SJSA1 (cell line): ENCODE measurements around the gene ARTN. TPM values are rescaled to one million over a fixed set of nuclear protein-coding genes. Genes with fewer than 3 reads are reported as not detected.

Experiments used
- DNase-seq, 2 experiments: peaks; one replicate each; pipeline ENCODE4 v3.0.0-alpha.2; 2015 to 2020; ENCODE audit warnings: low spot score in 2 of 2, low read depth in 1 of 2
- H3K27ac ChIP-seq: fragments of 250-450 bp; sonication (Bioruptor Pico); 2 replicates; pipeline ENCODE4 v1.5.1; 2020; ENCODE audit warnings: mild to moderate bottlenecking, moderate library complexity
- H3K27me3 ChIP-seq: fragments of 250-450 bp; sonication (Bioruptor Pico); replicated peaks from 2 replicates; pipeline ENCODE4 v1.5.1; 2020; ENCODE audit warnings: mild to moderate bottlenecking, moderate library complexity
- H3K36me3 ChIP-seq: fragments of 250-450 bp; sonication (Bioruptor Pico); 2 replicates; pipeline ENCODE4 v1.5.1; 2020; ENCODE audit warnings: mild to moderate bottlenecking
- H3K4me1 ChIP-seq: fragments of 250-450 bp; sonication (Bioruptor Pico); replicated peaks from 2 replicates; pipeline ENCODE4 v1.6.1; 2021; ENCODE audit warnings: mild to moderate bottlenecking
- H3K4me3 ChIP-seq: fragments of 250-450 bp; sonication (Bioruptor Pico); 2 replicates; pipeline ENCODE4 v1.5.1; 2020; ENCODE audit warnings: mild to moderate bottlenecking
- H3K9me3 ChIP-seq: fragments of 250-450 bp; sonication (Bioruptor Pico); replicated peaks from 2 replicates; pipeline ENCODE4 v1.5.1; 2020; ENCODE audit warnings: mild to moderate bottlenecking
- total RNA-seq: library from RNA; depleted of rRNA; stranded (reverse); fragments of >200 nt; shearing (Covaris generic); gene quantifications from 2 replicates; pipeline ENCODE4 v1.2.3, GENCODE V29; 2014

ARTN gene
- total RNA-seq, 1 experiment from 2014 or later, result not detected

DNA sequence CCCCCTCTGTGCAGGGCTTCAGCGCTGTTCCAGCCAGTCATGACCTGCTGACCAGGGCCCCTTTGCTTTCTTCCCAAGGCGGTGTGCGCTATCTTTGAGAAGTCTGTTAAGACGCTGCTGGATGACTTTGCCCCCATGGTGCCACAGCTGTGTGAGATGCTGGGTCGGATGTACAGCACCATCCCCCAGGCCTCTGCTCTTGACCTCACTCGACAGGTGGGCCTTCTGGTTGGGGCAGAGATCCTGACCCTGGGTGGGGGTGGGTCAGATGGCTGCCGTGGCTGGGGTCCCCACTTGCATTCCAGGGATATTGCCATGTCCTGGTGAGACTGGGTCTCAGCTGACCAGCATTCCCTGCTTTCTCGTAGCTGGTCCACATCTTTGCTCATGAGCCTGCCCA lies 27.2 kb downstream of the ARTN start:
- H3K4me3 ChIP-seq, result no peak overlapping the region
- no peak overlapping the region for H3K27ac ChIP-seq

DNA sequence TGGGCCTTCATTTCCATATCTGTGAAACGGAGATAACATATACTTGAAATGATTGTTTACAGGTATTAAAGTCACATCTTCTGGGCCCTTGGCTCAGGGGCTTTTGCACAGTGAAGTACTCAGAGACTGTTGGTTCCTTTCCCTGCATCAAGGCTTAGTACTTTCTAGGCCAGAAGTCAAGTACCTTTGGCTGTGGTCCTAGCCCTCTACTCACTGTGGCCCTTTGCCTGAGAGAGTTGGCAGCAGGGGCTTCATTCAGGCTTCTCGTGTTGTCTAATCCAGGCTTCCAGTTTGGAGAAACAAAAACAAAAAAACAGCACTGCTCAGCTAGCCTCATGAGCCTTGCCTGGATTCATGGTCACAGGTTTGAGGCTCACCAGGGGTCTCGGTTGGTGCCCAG lies 28.1 kb downstream of the ARTN start:
- H3K4me1 ChIP-seq, result no peaks in the 10 kb centered on the region
- H3K27me3 ChIP-seq, result no peaks in the 10 kb centered on the region
- H3K27ac ChIP-seq, result no peak overlapping the region
- no peak overlapping the region for H3K4me3 ChIP-seq
- peaks cover 38% of the 10 kb centered on the region for H3K36me3 ChIP-seq
- no peak for DNase-seq
- H3K9me3 ChIP-seq, result no peaks in the 10 kb centered on the region

More for the DNA sequence above, 27.2 kb downstream of the ARTN start:
- no peaks in the 10 kb centered on the region for H3K9me3 ChIP-seq
- peaks cover 40% of the 10 kb centered on the region for H3K36me3 ChIP-seq
- DNase-seq, result no peak
- no peaks in the 10 kb centered on the region for H3K27me3 ChIP-seq
- H3K4me1 ChIP-seq, result no peaks in the 10 kb centered on the region

DNA sequence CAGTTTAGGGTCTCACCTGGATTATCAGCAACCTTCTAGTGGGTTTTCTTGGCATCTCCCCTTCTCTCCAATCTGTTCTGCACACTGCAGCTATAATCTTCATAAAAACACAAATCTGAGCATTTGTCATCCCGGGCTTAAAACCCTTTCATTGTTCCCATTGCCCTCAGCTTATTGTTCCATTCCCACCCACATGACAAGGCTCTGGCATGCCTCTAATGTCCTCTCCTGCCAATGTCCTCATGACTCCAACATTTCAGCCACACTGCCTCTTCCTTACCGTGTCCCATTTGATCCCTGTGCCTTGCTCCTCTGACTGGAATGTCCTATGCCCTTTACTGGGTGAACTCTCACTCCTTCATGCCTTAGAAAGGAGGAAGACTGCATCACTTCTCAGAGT lies 28.7 kb downstream of the ARTN start:
- H3K36me3 ChIP-seq, result peaks cover 32% of the 10 kb centered on the region
- no peaks in the 10 kb centered on the region for H3K9me3 ChIP-seq
- no peaks in the 10 kb centered on the region for H3K4me1 ChIP-seq
- H3K27ac ChIP-seq, result no peak overlapping the region
- H3K27me3 ChIP-seq, result no peaks in the 10 kb centered on the region
- no peak overlapping the region for H3K4me3 ChIP-seq
- DNase-seq, result no peak

DNA sequence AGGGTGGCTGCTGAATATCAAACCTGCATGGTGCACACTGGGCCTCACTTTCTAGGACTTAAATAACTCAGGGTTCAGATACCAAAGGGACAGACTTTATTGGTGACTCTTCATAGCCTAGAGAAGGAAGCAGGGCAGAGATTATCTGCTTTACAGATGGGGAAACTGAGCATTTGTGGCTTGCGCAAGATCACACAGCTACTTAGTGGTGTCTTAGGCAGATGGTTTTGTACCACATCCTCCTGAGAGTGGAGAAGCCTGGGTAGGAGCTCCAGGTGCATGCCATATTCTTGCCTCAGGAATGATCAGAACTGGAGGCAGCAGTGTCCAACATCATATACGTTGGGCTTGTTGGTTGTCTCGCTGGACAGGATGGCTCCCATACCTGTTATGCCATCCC lies 29.4 kb downstream of the ARTN start:
- Histone ChIP-seq H3K27ac (no peak overlapping the region), H3K4me3 (no peak overlapping the region), H3K36me3 (peaks cover 31% of the 10 kb centered on the region), H3K9me3 (no peaks in the 10 kb centered on the region), H3K27me3 (no peaks in the 10 kb centered on the region), H3K4me1 (no peaks in the 10 kb centered on the region)
- no peak for DNase-seq

DNA sequence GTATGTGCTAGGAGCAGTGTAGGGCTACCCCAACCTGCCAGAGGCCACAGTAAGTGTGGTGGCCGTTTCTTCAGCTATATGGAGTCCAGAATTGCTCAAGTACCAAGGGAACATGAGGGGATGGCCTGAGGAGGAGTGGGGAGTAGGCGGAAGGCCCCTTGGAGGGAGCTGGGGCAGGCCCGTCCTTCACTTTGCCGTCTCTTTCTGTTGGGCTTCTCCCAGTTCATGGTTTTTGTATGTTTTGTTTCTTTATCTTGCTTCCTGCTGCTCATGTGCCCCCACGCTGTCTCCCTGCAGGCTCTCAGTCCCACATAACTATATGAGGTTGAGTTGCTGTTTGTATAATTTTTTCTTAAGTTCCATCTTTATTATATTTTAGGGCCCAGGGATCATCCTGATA lies 30.3 kb downstream of the ARTN start:
- H3K9me3 ChIP-seq, result no peaks in the 10 kb centered on the region
- DNase-seq, result no peak
- H3K27ac ChIP-seq, result no peak overlapping the region
- peaks cover 29% of the 10 kb centered on the region for H3K36me3 ChIP-seq
- no peaks in the 10 kb centered on the region for H3K4me1 ChIP-seq
- H3K27me3 ChIP-seq, result no peaks in the 10 kb centered on the region
- H3K4me3 ChIP-seq, result no peak overlapping the region

DNA sequence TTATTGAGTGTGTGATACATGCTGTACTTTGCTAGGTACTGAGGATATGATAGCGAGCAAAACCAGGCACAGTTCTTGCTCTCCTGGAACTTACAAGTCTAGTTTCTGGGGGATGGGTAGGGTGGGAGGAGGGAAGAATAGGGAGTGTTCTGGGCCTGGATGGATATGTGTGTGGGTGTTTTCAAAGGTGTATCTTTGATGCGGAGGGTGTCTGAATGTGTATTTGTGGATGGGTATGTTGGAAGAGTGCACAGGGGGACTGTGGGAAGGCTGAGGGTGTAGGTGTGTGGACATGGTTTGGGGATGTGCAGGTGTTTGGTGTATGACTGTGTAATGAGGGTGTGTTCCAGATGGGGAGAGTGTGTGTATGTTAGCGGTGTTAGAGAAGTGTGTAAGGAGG lies 31.7 kb downstream of the ARTN start:
- H3K9me3 ChIP-seq, result no peaks in the 10 kb centered on the region
- H3K4me1 ChIP-seq, result no peaks in the 10 kb centered on the region; the same call in 1 of the 2 replicates
- peaks cover 21% of the 10 kb centered on the region for H3K36me3 ChIP-seq
- no peak for DNase-seq
- no peak overlapping the region for H3K27ac ChIP-seq
- H3K27me3 ChIP-seq, result no peaks in the 10 kb centered on the region
- H3K4me3 ChIP-seq, result no peak overlapping the region

DNA sequence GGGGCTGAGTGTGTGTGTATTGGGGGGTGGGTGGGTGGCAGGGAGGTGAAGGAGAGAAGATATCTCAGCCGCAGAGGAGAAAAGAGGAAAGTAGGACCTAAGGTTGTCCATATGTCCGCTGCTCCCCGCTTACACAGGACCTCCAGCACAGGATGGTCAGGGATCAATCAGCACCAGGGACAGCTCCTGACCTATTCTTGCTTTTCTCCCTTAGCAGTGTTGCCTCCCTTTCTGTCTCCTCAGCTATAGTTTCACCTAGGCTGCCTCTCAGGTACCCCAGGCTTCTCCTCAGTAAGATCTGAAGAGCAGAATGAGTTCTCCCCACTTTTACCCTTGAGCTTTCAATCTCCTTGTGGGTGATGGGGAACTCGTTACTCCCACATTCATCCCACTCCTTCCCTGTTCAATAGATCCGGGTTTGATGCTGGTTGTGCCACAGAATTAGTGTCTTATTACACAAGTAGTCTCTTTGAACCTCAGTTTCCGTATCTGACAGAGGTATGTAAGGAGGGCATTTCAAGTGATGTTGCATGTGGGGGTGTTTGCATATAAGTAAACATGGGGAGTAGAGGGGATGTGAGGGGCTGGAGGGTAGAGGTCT lies 34.8 kb downstream of the ARTN start:
- Histone ChIP-seq H3K27me3 (no peaks in the 10 kb centered on the region), H3K36me3 (peaks cover 29% of the 10 kb centered on the region), H3K9me3 (no peaks in the 10 kb centered on the region), H3K4me1 (peaks cover 6% of the 10 kb centered on the region), H3K27ac (no peak overlapping the region), H3K4me3 (no peak overlapping the region)
- DNase-seq, result peak in 1 of 2 experiments; percentile 4

DNA sequence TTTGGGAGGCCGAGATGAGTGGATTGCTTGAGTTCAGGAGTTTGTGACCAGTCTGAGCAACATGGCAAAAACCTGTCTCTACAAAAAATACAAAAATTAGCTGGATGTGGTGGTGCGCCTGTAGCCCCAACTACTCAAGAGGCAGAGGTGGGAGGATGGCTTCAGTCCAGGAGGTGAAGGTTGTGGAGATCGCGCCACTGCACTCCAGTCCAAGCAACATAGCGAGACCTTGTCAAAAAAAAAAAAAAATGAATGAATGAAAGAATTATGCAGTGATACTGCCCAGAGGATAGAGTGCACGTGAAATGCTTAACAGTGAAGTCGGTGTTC lies 35.8 kb downstream of the ARTN start:
- Histone ChIP-seq H3K4me1 (peaks cover 11% of the 10 kb centered on the region), H3K4me3 (no peak overlapping the region)

DNA sequence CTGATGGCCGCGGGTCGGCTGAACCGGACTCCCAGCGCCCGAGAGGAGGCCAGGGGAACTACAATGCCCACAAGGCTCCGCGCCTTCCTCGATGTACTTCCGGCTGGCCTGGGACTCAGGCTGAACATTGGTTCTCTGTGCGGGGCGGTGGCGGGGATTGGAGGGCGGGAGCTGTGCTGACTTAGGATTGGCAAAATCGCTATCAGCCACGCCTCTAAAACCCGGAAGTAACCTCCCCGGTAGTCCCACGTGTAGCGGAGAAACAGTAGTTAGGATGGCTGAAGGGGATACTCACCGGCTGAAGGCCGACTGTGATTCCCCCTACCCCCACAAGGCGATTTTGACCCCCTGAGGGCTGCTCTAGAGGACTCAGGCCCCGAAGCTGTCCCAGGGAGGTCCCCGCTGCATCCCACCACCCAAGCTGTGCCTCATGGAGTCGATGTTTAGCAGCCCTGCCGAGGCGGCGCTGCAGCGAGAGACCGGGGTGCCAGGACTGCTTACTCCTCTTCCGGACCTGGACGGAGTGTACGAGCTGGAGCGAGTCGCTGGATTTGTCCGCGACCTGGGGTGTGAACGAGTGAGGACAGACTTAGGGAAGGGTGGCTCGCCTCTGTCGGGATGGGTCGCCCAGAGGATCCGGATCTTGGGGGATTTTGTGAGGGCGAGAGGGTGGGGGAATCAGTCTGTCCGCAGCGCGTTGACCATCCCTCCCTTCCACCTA lies 36.3 kb downstream of the ARTN start, which contains the start of gene DPH2:
DPH2 (plus strand) TSS at position 265 of the 721 bp plus-strand sequence; CDS start at position 431, 166 bp downstream.
- no peaks in the 10 kb centered on the region for H3K9me3 ChIP-seq
- peak within 1 kb of the TSS; percentile 61 for H3K4me3 ChIP-seq
- H3K4me1 ChIP-seq, result peaks cover 13% of the 10 kb centered on the region
- peak; percentile 83 to 98 for DNase-seq
- no peaks in the 10 kb centered on the region for H3K27me3 ChIP-seq
- H3K27ac ChIP-seq, result no peak within 1 kb of the TSS
- peaks cover 31% of the 10 kb centered on the region for H3K36me3 ChIP-seq

More for the DNA sequence above, 35.8 kb downstream of the ARTN start:
- no peak for DNase-seq
- no peak overlapping the region for H3K27ac ChIP-seq
- peaks cover 29% of the 10 kb centered on the region for H3K36me3 ChIP-seq
- no peaks in the 10 kb centered on the region for H3K27me3 ChIP-seq
- no peaks in the 10 kb centered on the region for H3K9me3 ChIP-seq

DNA sequence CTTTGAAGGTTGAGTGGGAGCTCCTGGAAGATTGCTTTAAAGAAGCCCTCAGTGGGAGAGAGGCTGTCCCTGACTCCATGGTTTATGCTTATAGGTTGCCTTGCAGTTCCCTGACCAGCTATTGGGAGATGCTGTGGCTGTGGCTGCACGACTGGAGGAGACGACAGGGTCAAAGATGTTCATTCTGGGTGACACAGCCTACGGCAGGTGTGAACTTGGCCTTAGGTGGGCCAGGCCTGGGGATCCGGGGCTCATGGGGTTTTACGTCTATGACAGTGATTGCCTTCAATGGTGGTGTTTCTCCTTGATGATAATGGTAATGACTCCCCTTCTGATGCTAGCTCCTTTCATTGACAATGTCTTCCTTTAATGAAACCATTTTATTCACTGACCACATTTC lies 36.9 kb downstream of the ARTN start:
- no peak overlapping the region for H3K27ac ChIP-seq

DNA sequence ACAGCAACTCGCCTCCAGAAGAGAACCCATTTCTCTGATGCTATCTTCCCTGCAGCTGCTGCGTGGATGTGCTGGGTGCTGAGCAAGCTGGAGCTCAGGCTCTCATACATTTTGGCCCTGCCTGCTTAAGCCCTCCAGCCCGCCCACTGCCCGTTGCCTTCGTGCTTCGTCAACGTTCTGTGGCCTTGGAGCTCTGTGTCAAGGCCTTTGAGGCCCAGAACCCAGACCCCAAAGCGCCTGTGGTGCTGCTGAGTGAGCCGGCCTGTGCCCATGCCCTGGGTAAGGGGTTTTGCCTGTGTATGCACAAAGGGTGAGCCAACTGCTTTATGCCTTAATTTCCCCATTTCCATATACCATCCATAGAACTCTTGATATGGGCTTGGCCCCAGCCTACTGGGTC lies 37.3 kb downstream of the ARTN start:
- Histone ChIP-seq H3K27ac (no peak overlapping the region), H3K27me3 (no peaks in the 10 kb centered on the region), H3K4me3 (no peak overlapping the region)

More for the DNA sequence above, 36.9 kb downstream of the ARTN start:
- H3K4me3 ChIP-seq, result peak overlapping the region; percentile 61
- H3K27me3 ChIP-seq, result no peaks in the 10 kb centered on the region
- H3K4me1 ChIP-seq, result peaks cover 13% of the 10 kb centered on the region
- no peaks in the 10 kb centered on the region for H3K9me3 ChIP-seq
- no peak for DNase-seq
- H3K36me3 ChIP-seq, result peaks cover 35% of the 10 kb centered on the region

DNA sequence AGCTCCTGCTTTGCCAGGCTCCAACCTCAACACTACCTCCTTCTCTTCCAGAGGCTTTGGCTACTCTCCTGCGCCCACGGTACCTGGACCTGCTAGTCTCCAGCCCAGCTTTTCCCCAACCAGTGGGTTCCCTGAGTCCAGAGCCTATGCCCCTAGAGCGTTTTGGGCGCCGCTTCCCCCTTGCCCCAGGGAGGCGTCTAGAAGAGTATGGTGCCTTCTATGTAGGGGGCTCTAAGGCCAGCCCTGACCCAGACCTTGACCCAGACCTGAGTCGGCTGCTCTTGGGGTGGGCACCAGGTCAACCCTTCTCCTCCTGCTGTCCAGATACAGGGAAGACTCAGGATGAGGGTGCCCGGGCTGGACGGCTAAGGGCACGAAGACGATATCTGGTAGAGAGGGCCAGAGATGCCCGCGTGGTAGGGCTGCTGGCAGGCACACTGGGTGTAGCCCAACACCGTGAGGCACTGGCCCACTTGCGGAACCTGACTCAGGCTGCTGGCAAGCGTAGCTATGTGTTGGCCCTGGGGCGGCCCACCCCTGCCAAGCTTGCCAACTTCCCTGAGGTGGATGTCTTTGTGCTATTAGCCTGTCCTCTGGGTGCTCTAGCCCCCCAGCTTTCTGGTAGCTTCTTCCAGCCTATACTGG lies 37.9 kb downstream of the ARTN start:
- no peaks in the 10 kb centered on the region for H3K9me3 ChIP-seq
- H3K27me3 ChIP-seq, result no peaks in the 10 kb centered on the region
- no peak overlapping the region for H3K27ac ChIP-seq
- H3K36me3 ChIP-seq, result peaks cover 42% of the 10 kb centered on the region
- peaks cover 23% of the 10 kb centered on the region for H3K4me1 ChIP-seq
- DNase-seq, result no peak
- no peak overlapping the region for H3K4me3 ChIP-seq

More for the DNA sequence above, 37.3 kb downstream of the ARTN start:
- no peak for DNase-seq
- H3K9me3 ChIP-seq, result no peaks in the 10 kb centered on the region
- H3K36me3 ChIP-seq, result peaks cover 37% of the 10 kb centered on the region
- H3K4me1 ChIP-seq, result peaks cover 17% of the 10 kb centered on the region

DNA sequence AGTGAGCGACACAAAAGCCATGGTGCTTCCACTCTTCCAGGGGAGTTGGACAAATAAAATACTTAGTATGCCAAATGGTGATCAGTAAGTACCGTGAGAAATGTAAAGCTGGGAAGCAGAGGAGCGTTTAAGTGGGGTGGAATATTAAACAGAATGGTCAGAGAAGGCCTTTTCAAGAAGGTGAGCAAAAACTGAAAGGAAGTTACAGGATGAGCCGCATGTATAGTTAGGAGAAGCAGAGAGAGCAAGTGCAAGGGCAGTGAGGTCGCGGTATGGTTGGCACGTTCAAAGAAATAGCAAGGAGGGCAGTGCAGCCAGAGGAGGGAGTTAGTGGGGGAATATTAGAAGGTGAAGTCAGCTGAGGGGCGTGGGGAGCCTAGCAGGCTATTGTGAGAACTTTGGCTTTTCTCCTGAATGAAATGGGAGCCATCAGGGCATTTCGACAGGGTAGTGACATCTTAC lies 40.4 kb downstream of the ARTN start:
- H3K9me3 ChIP-seq, result no peaks in the 10 kb centered on the region
- H3K27me3 ChIP-seq, result no peaks in the 10 kb centered on the region
- H3K36me3 ChIP-seq, result peaks cover 59% of the 10 kb centered on the region
- H3K4me1 ChIP-seq, result peaks cover 42% of the 10 kb centered on the region
- no peak for DNase-seq
- no peak overlapping the region for H3K27ac ChIP-seq
- H3K4me3 ChIP-seq, result peak overlapping the region; percentile 88
